ENCODE results near the gene FXYD1. TPM values are rescaled to one million over a fixed set of nuclear protein-coding genes. Genes with fewer than 3 reads are reported as not detected.

The FXYD1 gene
- polyA plus RNA-seq, 1 of the 3 experiments (the other 2 are of a cell fraction), result 0.12 TPM

DNA sequence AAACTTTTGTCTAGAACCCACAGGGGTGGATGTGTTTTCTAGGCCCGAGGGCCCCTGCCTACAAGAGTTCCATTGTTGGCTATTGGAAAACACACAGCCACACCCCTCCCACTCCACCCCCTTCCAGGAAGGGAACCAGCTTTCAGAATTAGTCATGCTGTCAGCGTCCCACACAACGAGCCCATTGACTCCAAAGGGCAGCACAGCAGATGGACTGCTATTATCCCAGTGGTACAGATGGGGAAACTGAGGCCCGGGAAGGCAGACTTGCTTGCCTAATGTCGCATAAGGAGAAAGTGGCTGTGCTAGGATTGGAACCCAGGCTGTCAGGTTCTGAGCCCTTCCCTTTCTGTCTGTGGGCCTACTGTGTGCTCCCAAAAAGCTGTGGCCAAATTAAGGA, 31.1 kb upstream of the FXYD1 start:
- Histone ChIP-seq H3K27me3 (ENCODE audit: insufficient read depth) (no peaks in the 10 kb centered on the region), H3K9me2 (no peaks in the 10 kb centered on the region), H4K20me1 (ENCODE audit: insufficient read depth) (no peaks in the 10 kb centered on the region), H3K4me3 (ENCODE audit: low read depth in 2 of 2, low read length in 1 of 2) (no peak overlapping the region), H3K4me1 (ENCODE audit: control insufficient read depth in 1 of 2, insufficient read depth in 2 of 2, low read depth in 1 of 2, low read length in 1 of 2) (no peaks in the 10 kb centered on the region), H3K27ac (ENCODE audit: low read depth in 2 of 2, low read length in 1 of 2) (no peak overlapping the region), H3K9me3 (no peaks in the 10 kb centered on the region), H3K9ac (no peak overlapping the region), H2AFZ (ENCODE audit: low read depth) (no peak overlapping the region), H3K4me2 (no peak overlapping the region), H3K79me2 (ENCODE audit: insufficient read depth) (no peaks in the 10 kb centered on the region), H3K36me3 (replicated peaks in 1 of 2; ENCODE audit: control insufficient read depth in 1 of 2, insufficient read depth in 2 of 2, low read length in 1 of 2) (no peaks in the 10 kb centered on the region), H3F3A (replicated peaks; ENCODE audit: insufficient read depth) (peaks cover 4% of the 10 kb centered on the region)
- 4% methylated on average over 5 of the region's 5 CpGs for WGBS (ENCODE audit: low lambda C conversion rate)
- CTCF ChIA-PET, result interaction anchor here (0.6 to 1.5 kb wide), 5 partner anchors 8 to 46 kb away, joined by 3 to 6 read pairs (median 5); partner anchors contain the start of gene FXYD3
- POLR2A ChIA-PET, result no interaction called here
- DNase-seq, result no peak
- TF ChIP-seq YY1 (IDR thresholded peaks at IDR 0.05; ENCODE audit: low read depth) (no peak), SIN3A (IDR thresholded peaks at IDR 0.05; ENCODE audit: borderline replicate concordance, low read depth, low read length) (no peak), FOXM1 (IDR thresholded peaks at IDR 0.05; ENCODE audit: low read depth) (no peak), TCF12 (IDR thresholded peaks at IDR 0.05) (no peak), FOXJ3 (CRISPR knock-in tag; IDR thresholded peaks at IDR 0.05) (no peak), NRF1 (IDR thresholded peaks at IDR 0.05; ENCODE audit: low read depth, low read length) (no peak), RAD21 (IDR thresholded peaks at IDR 0.05; ENCODE audit: low read length) (no peak), MXI1 (IDR thresholded peaks at IDR 0.05; ENCODE audit: low read depth, low read length) (no peak), GABPA (IDR thresholded peaks at IDR 0.05; ENCODE audit: low read depth) (no peak), ZBTB33 (IDR thresholded peaks at IDR 0.05; ENCODE audit: borderline replicate concordance, low read depth) (no peak), NFIC (IDR thresholded peaks at IDR 0.05; ENCODE audit: borderline replicate concordance) (no peak)
- TF ChIP-seq, protein P1, sequence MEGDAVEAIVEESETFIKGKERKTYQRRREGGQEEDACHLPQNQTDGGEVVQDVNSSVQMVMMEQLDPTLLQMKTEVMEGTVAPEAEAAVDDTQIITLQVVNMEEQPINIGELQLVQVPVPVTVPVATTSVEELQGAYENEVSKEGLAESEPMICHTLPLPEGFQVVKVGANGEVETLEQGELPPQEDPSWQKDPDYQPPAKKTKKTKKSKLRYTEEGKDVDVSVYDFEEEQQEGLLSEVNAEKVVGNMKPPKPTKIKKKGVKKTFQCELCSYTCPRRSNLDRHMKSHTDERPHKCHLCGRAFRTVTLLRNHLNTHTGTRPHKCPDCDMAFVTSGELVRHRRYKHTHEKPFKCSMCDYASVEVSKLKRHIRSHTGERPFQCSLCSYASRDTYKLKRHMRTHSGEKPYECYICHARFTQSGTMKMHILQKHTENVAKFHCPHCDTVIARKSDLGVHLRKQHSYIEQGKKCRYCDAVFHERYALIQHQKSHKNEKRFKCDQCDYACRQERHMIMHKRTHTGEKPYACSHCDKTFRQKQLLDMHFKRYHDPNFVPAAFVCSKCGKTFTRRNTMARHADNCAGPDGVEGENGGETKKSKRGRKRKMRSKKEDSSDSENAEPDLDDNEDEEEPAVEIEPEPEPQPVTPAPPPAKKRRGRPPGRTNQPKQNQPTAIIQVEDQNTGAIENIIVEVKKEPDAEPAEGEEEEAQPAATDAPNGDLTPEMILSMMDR (IDR thresholded peaks at IDR 0.05), result no peak

DNA sequence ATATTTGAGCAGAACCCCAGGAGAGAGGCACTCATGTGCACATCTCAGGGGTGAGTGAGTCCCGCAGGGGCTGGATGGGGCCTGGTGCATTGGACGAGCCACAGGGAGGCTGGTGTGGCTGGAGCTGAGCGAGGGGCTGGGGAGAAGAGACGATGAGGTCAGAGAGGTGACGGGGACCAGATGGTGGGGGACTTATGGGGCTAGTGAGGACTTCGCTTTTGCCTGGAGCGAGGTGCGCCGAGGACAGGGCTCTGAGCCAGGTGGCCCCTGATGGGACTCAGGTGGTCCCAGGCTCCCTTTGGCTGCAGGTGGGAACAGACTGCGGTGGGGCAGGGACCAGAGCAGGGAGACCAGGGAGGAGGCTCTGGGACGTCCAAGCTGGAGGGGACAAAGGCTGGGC, 29.9 kb upstream of the FXYD1 start:
- no peak for DNase-seq
- Histone ChIP-seq H2AFZ (ENCODE audit: low read depth) (no peak overlapping the region), H3K4me2 (no peak overlapping the region), H3K9me2 (no peaks in the 10 kb centered on the region), H3K4me1 (ENCODE audit: control insufficient read depth in 1 of 2, insufficient read depth in 2 of 2, low read depth in 1 of 2, low read length in 1 of 2) (no peaks in the 10 kb centered on the region), H3K9me3 (no peaks in the 10 kb centered on the region), H3K27me3 (ENCODE audit: insufficient read depth) (no peaks in the 10 kb centered on the region), H3K4me3 (ENCODE audit: low read depth in 2 of 2, low read length in 1 of 2) (no peak overlapping the region), H4K20me1 (ENCODE audit: insufficient read depth) (no peaks in the 10 kb centered on the region), H3K9ac (no peak overlapping the region), H3F3A (replicated peaks; ENCODE audit: insufficient read depth) (peaks cover 4% of the 10 kb centered on the region), H3K27ac (ENCODE audit: low read depth in 2 of 2, low read length in 1 of 2) (no peak overlapping the region), H3K36me3 (replicated peaks in 1 of 2; ENCODE audit: control insufficient read depth in 1 of 2, insufficient read depth in 2 of 2, low read length in 1 of 2) (no peaks in the 10 kb centered on the region), H3K79me2 (ENCODE audit: insufficient read depth) (no peaks in the 10 kb centered on the region)
- POLR2A ChIA-PET, result no interaction called here
- WGBS (ENCODE audit: low lambda C conversion rate), result 80% methylated on average over 10 of the region's 11 CpGs
- CTCF ChIA-PET, result interaction anchor here (1.1 kb wide), 1 partner anchor 42 kb away, joined by 5 read pairs; no protein-coding TSS in a partner anchor
- TF ChIP-seq RXRA (IDR thresholded peaks at IDR 0.05; ENCODE audit: borderline replicate concordance, low read depth), result no peak
- TF ChIP-seq MXI1 (IDR thresholded peaks at IDR 0.05; ENCODE audit: low read depth, low read length), result no peak
- no peak for TF ChIP-seq NRF1 (IDR thresholded peaks at IDR 0.05; ENCODE audit: low read depth, low read length)
- TF ChIP-seq FOXM1 (IDR thresholded peaks at IDR 0.05; ENCODE audit: low read depth), result no peak
- no peak for TF ChIP-seq SIN3A (IDR thresholded peaks at IDR 0.05; ENCODE audit: borderline replicate concordance, low read depth, low read length)
- no peak for TF ChIP-seq USF1 (IDR thresholded peaks at IDR 0.05; ENCODE audit: borderline replicate concordance, low read depth)
- TF ChIP-seq CHD2 (IDR thresholded peaks at IDR 0.05; ENCODE audit: low read length, partially characterized antibody), result no peak
- no peak for TF ChIP-seq IRF3 (IDR thresholded peaks at IDR 0.05; ENCODE audit: low read depth, low read length)
- no peak for TF ChIP-seq GATA2 (CRISPR knock-in tag; IDR thresholded peaks at IDR 0.05)
- TF ChIP-seq, protein P2, sequence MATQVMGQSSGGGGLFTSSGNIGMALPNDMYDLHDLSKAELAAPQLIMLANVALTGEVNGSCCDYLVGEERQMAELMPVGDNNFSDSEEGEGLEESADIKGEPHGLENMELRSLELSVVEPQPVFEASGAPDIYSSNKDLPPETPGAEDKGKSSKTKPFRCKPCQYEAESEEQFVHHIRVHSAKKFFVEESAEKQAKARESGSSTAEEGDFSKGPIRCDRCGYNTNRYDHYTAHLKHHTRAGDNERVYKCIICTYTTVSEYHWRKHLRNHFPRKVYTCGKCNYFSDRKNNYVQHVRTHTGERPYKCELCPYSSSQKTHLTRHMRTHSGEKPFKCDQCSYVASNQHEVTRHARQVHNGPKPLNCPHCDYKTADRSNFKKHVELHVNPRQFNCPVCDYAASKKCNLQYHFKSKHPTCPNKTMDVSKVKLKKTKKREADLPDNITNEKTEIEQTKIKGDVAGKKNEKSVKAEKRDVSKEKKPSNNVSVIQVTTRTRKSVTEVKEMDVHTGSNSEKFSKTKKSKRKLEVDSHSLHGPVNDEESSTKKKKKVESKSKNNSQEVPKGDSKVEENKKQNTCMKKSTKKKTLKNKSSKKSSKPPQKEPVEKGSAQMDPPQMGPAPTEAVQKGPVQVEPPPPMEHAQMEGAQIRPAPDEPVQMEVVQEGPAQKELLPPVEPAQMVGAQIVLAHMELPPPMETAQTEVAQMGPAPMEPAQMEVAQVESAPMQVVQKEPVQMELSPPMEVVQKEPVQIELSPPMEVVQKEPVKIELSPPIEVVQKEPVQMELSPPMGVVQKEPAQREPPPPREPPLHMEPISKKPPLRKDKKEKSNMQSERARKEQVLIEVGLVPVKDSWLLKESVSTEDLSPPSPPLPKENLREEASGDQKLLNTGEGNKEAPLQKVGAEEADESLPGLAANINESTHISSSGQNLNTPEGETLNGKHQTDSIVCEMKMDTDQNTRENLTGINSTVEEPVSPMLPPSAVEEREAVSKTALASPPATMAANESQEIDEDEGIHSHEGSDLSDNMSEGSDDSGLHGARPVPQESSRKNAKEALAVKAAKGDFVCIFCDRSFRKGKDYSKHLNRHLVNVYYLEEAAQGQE (IDR thresholded peaks at IDR 0.05; ENCODE audit: low read depth, low read length), result no peak
- TF ChIP-seq RAD21 (IDR thresholded peaks at IDR 0.05; ENCODE audit: low read length), result no peak
- no peak for TF ChIP-seq JUND (IDR thresholded peaks at IDR 0.05)
- TF ChIP-seq ELF1 (IDR thresholded peaks at IDR 0.05), result no peak

All from SK-N-SH (cell line).